Panc1 (cell line): ENCODE data around the gene MACF1.

ENCODE experiments used
- CTCF ChIP-seq: fragments of 450-650 bp; IDR thresholded peaks from 2 replicates; pipeline ENCODE4 v1.5.1; 2017; ENCODE audit warnings: mild to moderate bottlenecking
- TF ChIP-seq, protein P1 (sequence below), 2 experiments: IDR thresholded peaks; 2 replicates each; pipeline ENCODE4 v1.6.1; 2011 to 2012; ENCODE audit warnings: low read depth in 2 of 2, control low read depth in 1 of 2, low read length in 1 of 2, mild to moderate bottlenecking in 1 of 2, moderate library complexity in 1 of 2; ENCODE audit not compliant: insufficient read depth in 1 of 2

- no peak for TF ChIP-seq CTCF
- TF ChIP-seq, protein P1, sequence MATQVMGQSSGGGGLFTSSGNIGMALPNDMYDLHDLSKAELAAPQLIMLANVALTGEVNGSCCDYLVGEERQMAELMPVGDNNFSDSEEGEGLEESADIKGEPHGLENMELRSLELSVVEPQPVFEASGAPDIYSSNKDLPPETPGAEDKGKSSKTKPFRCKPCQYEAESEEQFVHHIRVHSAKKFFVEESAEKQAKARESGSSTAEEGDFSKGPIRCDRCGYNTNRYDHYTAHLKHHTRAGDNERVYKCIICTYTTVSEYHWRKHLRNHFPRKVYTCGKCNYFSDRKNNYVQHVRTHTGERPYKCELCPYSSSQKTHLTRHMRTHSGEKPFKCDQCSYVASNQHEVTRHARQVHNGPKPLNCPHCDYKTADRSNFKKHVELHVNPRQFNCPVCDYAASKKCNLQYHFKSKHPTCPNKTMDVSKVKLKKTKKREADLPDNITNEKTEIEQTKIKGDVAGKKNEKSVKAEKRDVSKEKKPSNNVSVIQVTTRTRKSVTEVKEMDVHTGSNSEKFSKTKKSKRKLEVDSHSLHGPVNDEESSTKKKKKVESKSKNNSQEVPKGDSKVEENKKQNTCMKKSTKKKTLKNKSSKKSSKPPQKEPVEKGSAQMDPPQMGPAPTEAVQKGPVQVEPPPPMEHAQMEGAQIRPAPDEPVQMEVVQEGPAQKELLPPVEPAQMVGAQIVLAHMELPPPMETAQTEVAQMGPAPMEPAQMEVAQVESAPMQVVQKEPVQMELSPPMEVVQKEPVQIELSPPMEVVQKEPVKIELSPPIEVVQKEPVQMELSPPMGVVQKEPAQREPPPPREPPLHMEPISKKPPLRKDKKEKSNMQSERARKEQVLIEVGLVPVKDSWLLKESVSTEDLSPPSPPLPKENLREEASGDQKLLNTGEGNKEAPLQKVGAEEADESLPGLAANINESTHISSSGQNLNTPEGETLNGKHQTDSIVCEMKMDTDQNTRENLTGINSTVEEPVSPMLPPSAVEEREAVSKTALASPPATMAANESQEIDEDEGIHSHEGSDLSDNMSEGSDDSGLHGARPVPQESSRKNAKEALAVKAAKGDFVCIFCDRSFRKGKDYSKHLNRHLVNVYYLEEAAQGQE (IDR thresholded peaks at IDR 0.05; ENCODE audit: insufficient read depth in 1 of 2, low read depth in 2 of 2, low read length in 1 of 2) = no peak
Observed at GRCh38 chr1:39431927-39432326, 227.4 kb downstream of the MACF1 start.
